Astrocyte (in vitro differentiated cells and primary cell): ENCODE data around the gene ESRP2. TPM values are rescaled to one million over a fixed set of nuclear protein-coding genes. Genes with fewer than 3 reads are reported as not detected.

Source experiments
- DNase-seq: peaks from one replicate; pipeline ENCODE4 v3.0.0-alpha.2; 2010; ENCODE audit warnings: low read depth
- FAIRE-seq: peaks from 2 replicates; lab custom pipeline; 2011; peaks lifted over from hg19 to GRCh38; lab: Jason Lieb, UNC
- H2AFZ ChIP-seq: 2 replicates; pipeline ENCODE4 v1.6.0; 2012; ENCODE audit warnings: low read depth, low read length, inconsistent platforms
- H3K27ac ChIP-seq: 2 replicates; pipeline ENCODE4 v1.5.1; 2011; ENCODE audit warnings: low read depth, low read length, inconsistent platforms
- H3K27me3 ChIP-seq: 2 replicates; pipeline ENCODE4 v1.6.0; 2011; ENCODE audit warnings: low read length, inconsistent platforms; ENCODE audit not compliant: insufficient read depth
- H3K36me3 ChIP-seq: 2 replicates; pipeline ENCODE4 v1.5.1; 2011; ENCODE audit warnings: low read length, inconsistent platforms; ENCODE audit not compliant: insufficient read depth
- H3K4me1 ChIP-seq: 2 replicates; pipeline ENCODE4 v1.5.1; 2011; ENCODE audit warnings: low read length, inconsistent platforms; ENCODE audit not compliant: insufficient read depth
- H3K4me2 ChIP-seq: 2 replicates; pipeline ENCODE4 v1.6.0; 2012; ENCODE audit warnings: low read length, inconsistent platforms
- H3K4me3 ChIP-seq: 2 replicates; pipeline ENCODE4 v1.5.1; 2011; ENCODE audit warnings: low read depth, mild to moderate bottlenecking, low read length, inconsistent platforms; ENCODE audit not compliant: insufficient read depth
- H3K79me2 ChIP-seq: 2 replicates; pipeline ENCODE4 v1.6.0; 2012; ENCODE audit warnings: mild to moderate bottlenecking, low read length, inconsistent platforms; ENCODE audit not compliant: insufficient read depth
- H3K9ac ChIP-seq: 2 replicates; pipeline ENCODE4 v1.6.0; 2012; ENCODE audit warnings: mild to moderate bottlenecking, low read length, inconsistent platforms
- H3K9me3 ChIP-seq: 2 replicates; pipeline ENCODE4 v1.5.1; 2012; ENCODE audit warnings: low read depth, mild to moderate bottlenecking, low read length, inconsistent platforms; ENCODE audit not compliant: insufficient read depth
- H4K20me1 ChIP-seq: 2 replicates; pipeline ENCODE4 v1.6.0; 2012; ENCODE audit warnings: low read length, inconsistent platforms; ENCODE audit not compliant: insufficient read depth
- H3K27ac Mint-ChIP-seq: one replicate; pipeline ENCODE4 v1.8.0; 2021; ENCODE audit warnings: mild to moderate bottlenecking, mixed read lengths; ENCODE audit not compliant: unreplicated experiment
- H3K27me3 Mint-ChIP-seq: one replicate; pipeline ENCODE4 v1.8.0; 2021; ENCODE audit warnings: low read depth, mixed read lengths; ENCODE audit not compliant: unreplicated experiment
- H3K36me3 Mint-ChIP-seq: one replicate; pipeline ENCODE4 v1.8.0; 2021; ENCODE audit warnings: low read depth, mixed read lengths; ENCODE audit not compliant: unreplicated experiment
- H3K4me1 Mint-ChIP-seq: one replicate; pipeline ENCODE4 v1.8.0; 2021; ENCODE audit warnings: low read depth, mixed read lengths; ENCODE audit not compliant: unreplicated experiment
- H3K4me3 Mint-ChIP-seq: one replicate; pipeline ENCODE4 v1.8.0; 2021; ENCODE audit warnings: mild to moderate bottlenecking, moderate library complexity, mixed read lengths; ENCODE audit not compliant: unreplicated experiment
- H3K9me3 Mint-ChIP-seq: one replicate; pipeline ENCODE4 v1.8.0; 2021; ENCODE audit warnings: mild to moderate bottlenecking, mixed read lengths; ENCODE audit not compliant: unreplicated experiment
- EZH2 ChIP-seq: IDR thresholded peaks from 2 replicates; pipeline ENCODE4 v1.6.1; 2012; ENCODE audit warnings: mild to moderate bottlenecking, low read length, inconsistent platforms; ENCODE audit not compliant: insufficient read depth
- total RNA-seq: library from RNA; stranded (reverse); gene quantifications from 2 replicates; pipeline ENCODE4 v1.2.1, GENCODE V29; 2021
- TF ChIP-seq, protein P1 (sequence below): IDR thresholded peaks from 2 replicates; pipeline ENCODE4 v1.5.1; 2011; ENCODE audit warnings: low read depth, mild to moderate bottlenecking, inconsistent platforms, low read length, moderate library complexity; ENCODE audit not compliant: insufficient read depth

ESRP2 gene
- total RNA-seq, 1 donor from 2014 or later, result 5.1 TPM

DNA sequence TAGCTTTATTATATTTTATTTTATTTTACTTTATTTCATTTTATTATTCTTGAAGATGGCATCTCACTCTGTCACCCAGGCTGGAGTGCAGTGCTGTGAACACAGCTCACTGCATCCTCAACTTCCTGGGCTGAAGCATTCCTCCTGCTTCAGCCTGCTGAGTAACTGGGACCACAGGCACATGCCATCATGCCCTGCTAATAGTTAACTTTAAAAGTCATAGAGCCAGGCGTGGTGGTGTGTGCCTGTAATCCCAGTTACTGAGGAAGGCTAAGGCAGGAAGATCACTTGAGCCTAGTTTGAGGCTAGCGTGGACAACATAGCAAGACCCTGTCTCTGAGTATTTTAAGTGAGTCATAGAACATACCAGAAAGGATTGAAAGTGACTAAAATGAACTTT lies 38.7 kb downstream of the ESRP2 start:
- no peaks in the 10 kb centered on the region for H3K79me2 ChIP-seq

DNA sequence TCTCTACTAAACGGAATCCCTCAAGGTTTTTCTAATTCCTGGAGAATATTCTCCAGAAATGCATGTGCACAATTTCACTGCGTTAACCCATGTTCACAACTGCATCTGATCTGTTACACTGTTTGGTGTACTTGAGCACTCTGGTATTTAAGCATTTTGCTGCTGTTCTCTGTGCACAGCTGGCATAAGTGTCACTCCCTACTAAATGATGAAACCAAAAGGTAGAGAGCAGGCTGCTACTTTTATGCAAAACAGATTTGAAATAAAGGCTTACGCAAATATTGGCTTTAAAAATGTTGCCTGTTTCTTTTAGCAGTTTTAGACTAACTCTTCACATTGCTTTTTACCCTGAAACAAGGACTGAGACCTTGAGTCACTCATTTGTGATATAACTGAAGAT lies 41.7 kb downstream of the ESRP2 start:
- Histone ChIP-seq H3K27me3 (no peaks in the 10 kb centered on the region), H3K4me1 (no peaks in the 10 kb centered on the region), H3K36me3 (peaks cover 10% of the 10 kb centered on the region), H2AFZ (no peak overlapping the region), H4K20me1 (peaks cover 4% of the 10 kb centered on the region), H3K27ac (no peak overlapping the region), H3K4me3 (no peak overlapping the region), H3K9me3 (no peaks in the 10 kb centered on the region), H3K9ac (no peak overlapping the region), H3K4me2 (no peak overlapping the region), H3K79me2 (no peaks in the 10 kb centered on the region)
- Mint-ChIP-seq H3K4me1 (no peaks in the 10 kb centered on the region), H3K9me3 (no peaks in the 10 kb centered on the region), H3K27ac (no peak overlapping the region), H3K27me3 (no peaks in the 10 kb centered on the region), H3K36me3 (peaks cover 11% of the 10 kb centered on the region), H3K4me3 (no peak overlapping the region)
- DNase-seq (no peak), FAIRE-seq (no peak)
- TF ChIP-seq, protein P1, sequence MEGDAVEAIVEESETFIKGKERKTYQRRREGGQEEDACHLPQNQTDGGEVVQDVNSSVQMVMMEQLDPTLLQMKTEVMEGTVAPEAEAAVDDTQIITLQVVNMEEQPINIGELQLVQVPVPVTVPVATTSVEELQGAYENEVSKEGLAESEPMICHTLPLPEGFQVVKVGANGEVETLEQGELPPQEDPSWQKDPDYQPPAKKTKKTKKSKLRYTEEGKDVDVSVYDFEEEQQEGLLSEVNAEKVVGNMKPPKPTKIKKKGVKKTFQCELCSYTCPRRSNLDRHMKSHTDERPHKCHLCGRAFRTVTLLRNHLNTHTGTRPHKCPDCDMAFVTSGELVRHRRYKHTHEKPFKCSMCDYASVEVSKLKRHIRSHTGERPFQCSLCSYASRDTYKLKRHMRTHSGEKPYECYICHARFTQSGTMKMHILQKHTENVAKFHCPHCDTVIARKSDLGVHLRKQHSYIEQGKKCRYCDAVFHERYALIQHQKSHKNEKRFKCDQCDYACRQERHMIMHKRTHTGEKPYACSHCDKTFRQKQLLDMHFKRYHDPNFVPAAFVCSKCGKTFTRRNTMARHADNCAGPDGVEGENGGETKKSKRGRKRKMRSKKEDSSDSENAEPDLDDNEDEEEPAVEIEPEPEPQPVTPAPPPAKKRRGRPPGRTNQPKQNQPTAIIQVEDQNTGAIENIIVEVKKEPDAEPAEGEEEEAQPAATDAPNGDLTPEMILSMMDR, result no peak
- no peak for TF ChIP-seq EZH2

More for the DNA sequence above, 38.7 kb downstream of the ESRP2 start:
- H3K27me3 Mint-ChIP-seq, result no peaks in the 10 kb centered on the region
- Histone ChIP-seq H3K27me3 (no peaks in the 10 kb centered on the region), H3K4me2 (no peak overlapping the region), H3K27ac (no peak overlapping the region), H3K36me3 (no peaks in the 10 kb centered on the region), H2AFZ (no peak overlapping the region), H3K9ac (no peak overlapping the region), H4K20me1 (peaks cover 16% of the 10 kb centered on the region), H3K9me3 (no peaks in the 10 kb centered on the region), H3K4me1 (peaks cover 9% of the 10 kb centered on the region), H3K4me3 (no peak overlapping the region)
- no peaks in the 10 kb centered on the region for H3K9me3 Mint-ChIP-seq
- no peak overlapping the region for H3K27ac Mint-ChIP-seq
- FAIRE-seq (no peak), DNase-seq (peak; percentile 19)
- TF ChIP-seq, protein P1, result no peak
- TF ChIP-seq EZH2, result no peak
- peaks cover 9% of the 10 kb centered on the region for H3K4me1 Mint-ChIP-seq
- no peaks in the 10 kb centered on the region for H3K36me3 Mint-ChIP-seq
- no peak overlapping the region for H3K4me3 Mint-ChIP-seq

DNA sequence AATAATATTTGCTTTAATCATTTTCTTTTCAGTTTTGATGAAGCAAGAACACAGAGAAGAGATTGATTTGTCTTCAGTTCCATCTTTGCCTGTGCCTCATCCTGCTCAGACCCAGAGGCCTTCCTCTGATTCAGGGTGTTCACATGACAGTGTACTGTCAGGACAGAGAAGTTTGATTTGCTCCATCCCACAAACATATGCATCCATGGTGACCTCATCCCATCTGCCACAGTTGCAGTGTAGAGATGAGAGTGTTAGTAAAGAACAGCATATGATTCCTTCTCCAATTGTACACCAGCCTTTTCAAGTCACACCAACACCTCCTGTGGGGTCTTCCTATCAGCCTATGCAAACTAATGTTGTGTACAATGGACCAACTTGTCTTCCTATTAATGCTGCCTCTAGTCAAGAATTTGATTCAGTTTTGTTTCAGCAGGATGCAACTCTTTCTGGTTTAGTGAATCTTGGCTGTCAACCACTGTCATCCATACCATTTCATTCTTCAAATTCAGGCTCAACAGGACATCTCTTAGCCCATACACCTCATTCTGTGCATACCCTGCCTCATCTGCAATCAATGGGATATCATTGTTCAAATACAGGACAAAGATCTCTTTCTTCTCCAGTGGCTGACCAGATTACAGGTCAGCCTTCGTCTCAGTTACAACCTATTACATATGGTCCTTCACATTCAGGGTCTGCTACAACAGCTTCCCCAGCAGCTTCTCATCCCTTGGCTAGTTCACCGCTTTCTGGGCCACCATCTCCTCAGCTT lies 45.0 kb downstream of the ESRP2 start:
- Mint-ChIP-seq H3K36me3 (peaks cover 11% of the 10 kb centered on the region), H3K9me3 (no peaks in the 10 kb centered on the region), H3K4me3 (no peak overlapping the region), H3K27me3 (no peaks in the 10 kb centered on the region), H3K27ac (no peak overlapping the region), H3K4me1 (no peaks in the 10 kb centered on the region)
- no peak overlapping the region for H2AFZ ChIP-seq
- no peaks in the 10 kb centered on the region for H3K27me3 ChIP-seq
- H3K4me3 ChIP-seq, result no peak overlapping the region
- H3K9me3 ChIP-seq, result no peaks in the 10 kb centered on the region
- DNase-seq (no peak), FAIRE-seq (no peak)
- H3K79me2 ChIP-seq, result no peaks in the 10 kb centered on the region
- H4K20me1 ChIP-seq, result no peaks in the 10 kb centered on the region
- H3K36me3 ChIP-seq, result peaks cover 10% of the 10 kb centered on the region
- no peak overlapping the region for H3K4me2 ChIP-seq
- TF ChIP-seq, protein P1, result no peak
- TF ChIP-seq EZH2, result no peak
- H3K4me1 ChIP-seq, result no peaks in the 10 kb centered on the region
- H3K9ac ChIP-seq, result no peak overlapping the region
- H3K27ac ChIP-seq, result no peak overlapping the region
